Karpas-422 (cell line): ENCODE data around the gene LRRC51. TPM values are rescaled to one million over a fixed set of nuclear protein-coding genes. Genes with fewer than 3 reads are reported as not detected.
"Not testable (repeated sequence)": the region's sequence is repeated elsewhere in the genome, so short reads cannot be mapped to it uniquely, and the experiment has no call there.

Experiments used
- DNase-seq: peaks from one replicate; pipeline ENCODE4 v3.0.0-alpha.2; 2015
- H2AFZ ChIP-seq: fragments of 200-600 bp; sonication (generic); 2 replicates; pipeline ENCODE4 v1.6.1; 2014; ENCODE audit warnings: antibody characterized with exemption, low read length, mixed read lengths
- H3K27ac ChIP-seq: fragments of 200-600 bp; sonication (generic); 2 replicates; pipeline ENCODE4 v1.5.1; 2014; ENCODE audit warnings: mild to moderate bottlenecking, low read length, moderate library complexity
- H3K27me3 ChIP-seq: fragments of 200-600 bp; sonication (generic); 2 replicates; pipeline ENCODE4 v1.6.1; 2014; ENCODE audit warnings: low read length, mixed read lengths
- H3K36me3 ChIP-seq: fragments of 200-600 bp; sonication (generic); 2 replicates; pipeline ENCODE4 v1.6.1; 2014; ENCODE audit warnings: low read length, mixed read lengths; ENCODE audit not compliant: insufficient read depth
- H3K4me1 ChIP-seq: fragments of 200-600 bp; sonication (generic); 2 replicates; pipeline ENCODE4 v1.6.1; 2014; ENCODE audit warnings: mild to moderate bottlenecking, low read length, mixed read lengths
- H3K4me2 ChIP-seq: fragments of 200-600 bp; sonication (generic); 2 replicates; pipeline ENCODE4 v1.6.1; 2014; ENCODE audit warnings: low read length, low read depth, mild to moderate bottlenecking; ENCODE audit not compliant: poor library complexity, severe bottlenecking
- H3K4me3 ChIP-seq: fragments of 200-600 bp; sonication (generic); 2 replicates; pipeline ENCODE4 v1.5.1; 2014; ENCODE audit warnings: mild to moderate bottlenecking, antibody characterized with exemption, low read length, mixed read lengths
- H3K79me2 ChIP-seq: fragments of 200-600 bp; sonication (generic); 2 replicates; pipeline ENCODE4 v1.6.1; 2014; ENCODE audit warnings: mild to moderate bottlenecking, low read length, mixed read lengths
- H3K9ac ChIP-seq: fragments of 200-600 bp; sonication (generic); 2 replicates; pipeline ENCODE4 v1.6.0; 2014; ENCODE audit warnings: low read length
- H3K9me2 ChIP-seq: fragments of 200-600 bp; sonication (generic), shearing (Covaris generic); replicated peaks from 2 replicates; pipeline ENCODE4 v1.6.0; 2014; ENCODE audit warnings: mild to moderate bottlenecking, low read length, moderate library complexity; ENCODE audit not compliant: insufficient read depth
- H3K9me3 ChIP-seq: fragments of 300-700, 200-600 bp; sonication (generic); 2 replicates; pipeline ENCODE4 v1.6.1; 2014; ENCODE audit warnings: low read length, mixed read lengths
- H4K20me1 ChIP-seq: fragments of 200-600 bp; sonication (generic); 2 replicates; pipeline ENCODE4 v1.6.1; 2014; ENCODE audit warnings: mild to moderate bottlenecking, antibody characterized with exemption, low read length, low read depth; ENCODE audit not compliant: insufficient read depth
- small RNA-seq: library from RNA; depleted of rRNA; stranded (forward); fragments of <200 nt; gene quantifications from one replicate; pipeline ENCODE3, GENCODE V24; 2014
- total RNA-seq: library from RNA; depleted of rRNA; stranded (reverse); fragments of >200 nt; shearing (Covaris generic); gene quantifications from 2 replicates; pipeline ENCODE4 v1.2.3, GENCODE V29; 2014; ENCODE audit warnings: low replicate concordance; rRNA removed

Gene LRRC51
- total RNA-seq, 1 experiment from 2014 or later: 2.3 TPM

DNA sequence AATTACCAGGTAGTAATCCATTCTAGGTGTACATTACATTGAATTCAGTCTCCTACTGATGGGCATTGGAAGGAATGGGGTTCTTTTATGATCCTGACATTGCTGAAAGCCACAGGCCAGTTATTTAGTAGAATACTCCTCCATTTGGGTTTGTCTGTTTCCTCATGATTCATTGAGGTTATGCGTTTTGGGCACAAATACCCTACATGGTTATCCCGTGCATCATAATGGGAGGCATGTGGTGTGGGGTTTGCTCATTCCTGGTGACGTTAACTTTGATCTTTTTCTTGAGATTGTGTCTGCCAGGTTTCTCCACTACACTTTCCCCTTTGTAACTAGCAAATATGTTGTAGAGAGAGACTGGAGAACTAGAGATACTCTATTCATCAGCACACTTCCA lies 60.4 kb downstream of the LRRC51 start:
- H3K79me2 ChIP-seq: no peaks in the 10 kb centered on the region
- H3K4me3 ChIP-seq: no peak overlapping the region
- no peaks in the 10 kb centered on the region for H4K20me1 ChIP-seq
- peaks cover 6% of the 10 kb centered on the region; the same call in 1 of the 2 replicates for H3K4me1 ChIP-seq
- H3K4me2 ChIP-seq: no peak overlapping the region
- no peaks in the 10 kb centered on the region for H3K36me3 ChIP-seq
- DNase-seq: no peak
- no peak overlapping the region for H3K9ac ChIP-seq
- H2AFZ ChIP-seq: no peak overlapping the region
- no peaks in the 10 kb centered on the region for H3K9me2 ChIP-seq
- no peak overlapping the region for H3K27ac ChIP-seq
- no peaks in the 10 kb centered on the region for H3K27me3 ChIP-seq
- no peaks in the 10 kb centered on the region for H3K9me3 ChIP-seq

DNA sequence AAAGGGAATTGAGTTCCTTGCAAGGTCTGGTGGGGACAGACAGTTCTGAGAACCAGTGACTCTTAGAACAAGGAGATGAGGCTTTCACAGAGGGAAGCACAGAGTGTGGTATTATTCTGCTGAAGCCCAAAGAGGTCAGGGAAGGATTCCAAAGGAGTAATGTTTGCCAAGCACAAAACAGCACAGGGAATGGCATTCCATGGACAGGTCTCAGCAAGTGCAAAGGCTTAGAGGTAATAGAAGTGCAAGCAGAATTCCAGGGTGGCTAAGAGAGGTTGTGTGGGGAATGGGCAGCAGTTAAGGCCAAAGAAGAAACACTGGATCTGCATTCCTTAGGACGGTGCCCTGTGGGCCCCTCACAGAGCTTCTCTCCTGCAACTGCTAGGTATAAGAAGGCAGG lies 61.4 kb downstream of the LRRC51 start:
- H3K4me2 ChIP-seq, H3K4me1 ChIP-seq, H3K9me3 ChIP-seq, H3K79me2 ChIP-seq, H3K9me2 ChIP-seq, H3K27ac ChIP-seq, H3K4me3 ChIP-seq, H3K27me3 ChIP-seq, H2AFZ ChIP-seq, H4K20me1 ChIP-seq, H3K36me3 ChIP-seq, H3K9ac ChIP-seq, DNase-seq: not testable (repeated sequence)

DNA sequence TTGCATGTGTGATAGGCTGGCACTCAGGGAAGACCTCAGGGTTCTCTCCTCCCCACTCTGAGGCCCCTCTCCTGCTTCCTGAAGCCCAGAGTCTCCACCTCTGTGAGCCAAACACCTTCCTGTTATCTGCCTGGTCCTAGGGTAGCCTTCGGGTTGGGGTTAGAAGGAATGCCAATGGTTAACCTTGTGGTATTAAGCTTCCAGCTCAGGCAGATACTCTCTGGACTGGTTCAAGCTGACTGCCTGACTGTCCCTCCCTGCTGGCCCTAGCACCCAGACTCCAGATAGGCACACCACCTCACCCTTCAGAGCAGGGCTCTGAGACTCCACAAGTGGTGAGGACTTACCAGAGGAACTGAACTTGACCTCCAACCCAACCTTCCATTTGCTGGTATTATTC lies 61.9 kb downstream of the LRRC51 start:
- H3K9ac ChIP-seq, H4K20me1 ChIP-seq, H3K9me2 ChIP-seq, H3K4me1 ChIP-seq, H3K27ac ChIP-seq, H2AFZ ChIP-seq, H3K4me2 ChIP-seq, H3K4me3 ChIP-seq, H3K79me2 ChIP-seq, DNase-seq, H3K9me3 ChIP-seq, H3K36me3 ChIP-seq, H3K27me3 ChIP-seq: not testable (repeated sequence)

DNA sequence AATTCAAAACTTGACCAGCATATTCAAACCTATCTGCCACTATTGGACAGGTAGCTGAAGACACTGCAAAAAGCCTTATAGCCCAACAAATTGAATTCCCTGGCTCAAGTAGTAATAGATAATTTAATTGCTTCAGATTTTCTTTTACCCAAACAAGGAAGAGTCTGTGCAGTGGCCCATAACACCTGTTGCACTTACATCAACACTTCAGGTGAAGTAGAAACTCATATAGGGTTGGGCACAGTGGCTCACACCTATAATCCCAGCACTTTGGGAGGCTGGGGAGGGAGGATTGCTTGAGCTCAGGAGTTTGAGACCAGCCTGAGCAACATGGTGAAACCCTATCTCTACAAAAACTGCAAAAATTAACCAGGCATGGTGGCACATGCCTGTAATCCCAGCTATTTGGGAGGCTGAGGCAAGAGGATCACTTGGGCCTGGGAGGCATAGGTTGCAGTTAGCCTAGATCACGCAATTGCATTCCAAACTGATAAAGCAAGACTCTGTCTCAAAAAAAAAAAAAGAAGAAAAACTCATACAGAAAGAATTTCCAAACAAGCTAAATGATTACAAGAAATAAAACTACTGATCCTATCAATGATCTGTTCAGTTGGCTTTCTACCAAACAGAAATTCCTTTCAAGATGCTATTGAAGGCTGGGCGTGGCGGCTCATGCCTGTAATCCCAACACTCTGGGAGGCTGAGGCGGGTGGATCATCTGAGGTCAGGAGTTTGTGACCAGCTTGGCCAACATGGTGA lies 64.3 kb downstream of the LRRC51 start:
- Histone ChIP-seq H3K9me3 (no peaks in the 10 kb centered on the region), H3K27me3 (no peaks in the 10 kb centered on the region), H3K36me3 (no peaks in the 10 kb centered on the region), H3K79me2 (no peaks in the 10 kb centered on the region), H3K27ac (no peak overlapping the region), H2AFZ (no peak overlapping the region), H4K20me1 (no peaks in the 10 kb centered on the region), H3K9me2 (no peaks in the 10 kb centered on the region), H3K9ac (no peak overlapping the region), H3K4me1 (peaks cover 6% of the 10 kb centered on the region; the same call in 1 of the 2 replicates), H3K4me2 (no peak overlapping the region), H3K4me3 (no peak overlapping the region)
- no peak for DNase-seq

Small RNA genes lying within 50 kb of the gene (small RNA-seq; reads per million reads assigned to genes)
- gene MIR3165 (not detected), gene RNU6-72P (not detected)

Other genes starting within 250 kb of the LRRC51 start
- gene DEFB108B, start 247.7 kb upstream of the LRRC51 start, total RNA-seq: not detected in 2 replicates
- not detected in 2 replicates for gene DEFB131B, start 202.4 kb upstream of the LRRC51 start, total RNA-seq
- 10.9 and 11.6 TPM in 2 replicates for gene XNDC1N, start 152.3 kb upstream of the LRRC51 start, total RNA-seq
- gene RNF121, start 151.8 kb upstream of the LRRC51 start, total RNA-seq: 12.0 and 18.5 TPM in 2 replicates
- gene IL18BP, start 81.9 kb upstream of the LRRC51 start, total RNA-seq: 5.4 and 6.2 TPM in 2 replicates
- 29.0 and 45.3 TPM in 2 replicates for gene NUMA1, start 308 bp upstream of the LRRC51 start, total RNA-seq
- gene LAMTOR1, start 22.4 kb downstream of the LRRC51 start, total RNA-seq: 96.5 and 102 TPM in 2 replicates
- gene TOMT, start 25.1 kb downstream of the LRRC51 start, total RNA-seq: 0.26 TPM in 1 of 2 replicates, not detected in the other
- gene ANAPC15, start 31.8 kb downstream of the LRRC51 start, total RNA-seq: 37.4 and 40.9 TPM in 2 replicates
- gene FOLR3, start 54.9 kb downstream of the LRRC51 start, total RNA-seq: not detected in 2 replicates
- not detected in 2 replicates for gene FOLR1, start 111.3 kb downstream of the LRRC51 start, total RNA-seq
- gene FOLR2, start 135.9 kb downstream of the LRRC51 start, total RNA-seq: 9.4 and 16.0 TPM in 2 replicates
- 73.6 and 83.9 TPM in 2 replicates for gene INPPL1, start 143.9 kb downstream of the LRRC51 start, total RNA-seq
- not detected in 2 replicates for gene PHOX2A, start 163.3 kb downstream of the LRRC51 start, total RNA-seq